SHP77 treated with DMSO at 0.1 percent for 48 hours (cell line): ENCODE data around the gene MALSU1.
"Not testable (repeated sequence)": the region's sequence is repeated elsewhere in the genome, so short reads cannot be mapped to it uniquely, and the experiment has no call there.

ENCODE experiments used
- DNase-seq: peaks from one replicate; lab custom pipeline; 2025; lab: John Stamatoyannopoulos, UW

MALSU1 gene

GRCh38 chr7:23285657-23286646 is 13.2 kb upstream of the MALSU1 start:
- DNase-seq = no peak

GRCh38 chr7:23287612-23288011 is 11.5 kb upstream of the MALSU1 start:
- DNase-seq = no peak

GRCh38 chr7:23290993-23291392 is 8.1 kb upstream of the MALSU1 start:
- no peak for DNase-seq

- DNase-seq = no peak
These were observed 7.1 kb upstream of the MALSU1 start for GRCh38 chr7:23291957-23292560.

- no peak for DNase-seq
These were observed 6.5 kb upstream of the MALSU1 start for GRCh38 chr7:23292623-23293022.

- no peak for DNase-seq
These were observed 5.6 kb upstream of the MALSU1 start for GRCh38 chr7:23293500-23294073.

GRCh38 chr7:23294549-23295400 is 4.4 kb upstream of the MALSU1 start:
- DNase-seq = no peak

GRCh38 chr7:23295401-23295697 is 3.8 kb upstream of the MALSU1 start:
- DNase-seq = no peak

- DNase-seq = no peak
These were observed 828 bp upstream of the MALSU1 start for GRCh38 chr7:23298141-23298881.

- DNase-seq = no peak
These were observed 696 bp downstream of the MALSU1 start for GRCh38 chr7:23299770-23300300.

GRCh38 chr7:23306936-23307521 is 7.9 kb downstream of the MALSU1 start:
- no peak for DNase-seq

- no peak for DNase-seq
These were observed 9.6 kb downstream of the MALSU1 start for GRCh38 chr7:23308754-23309153.

- DNase-seq = not testable (repeated sequence)
These were observed 13.0 kb downstream of the MALSU1 start for GRCh38 chr7:23312141-23312540.

GRCh38 chr7:23315366-23315765 is 16.2 kb downstream of the MALSU1 start:
- no peak for DNase-seq

GRCh38 chr7:23331132-23331531 is 32.0 kb downstream of the MALSU1 start:
- no peak for DNase-seq

- no peak for DNase-seq
These were observed 33.1 kb downstream of the MALSU1 start for GRCh38 chr7:23332193-23332592.

- DNase-seq = no peak
These were observed 33.9 kb downstream of the MALSU1 start for GRCh38 chr7:23332910-23333612.

- DNase-seq = no peak
These were observed 34.6 kb downstream of the MALSU1 start for GRCh38 chr7:23333671-23334246.

- no peak for DNase-seq
These were observed 35.4 kb downstream of the MALSU1 start for GRCh38 chr7:23334482-23335056.
